ENCODE data around the gene ESRRG.

ESRRG gene

GRCh38 chr1:216702170-216702569 lies 21.1 kb downstream of the ESRRG start:
- DNase-seq = no peak

GRCh38 chr1:216700779-216701178 lies 22.4 kb downstream of the ESRRG start:
- no peak for DNase-seq

GRCh38 chr1:216691710-216692109 lies 31.5 kb downstream of the ESRRG start:
- DNase-seq = no peak

GRCh38 chr1:216690603-216691002 lies 32.6 kb downstream of the ESRRG start:
- no peak for DNase-seq

- DNase-seq = peak; percentile 81
These were observed 35.0 kb downstream of the ESRRG start for GRCh38 chr1:216688127-216688657.

- DNase-seq = peak; percentile 33
These were observed 36.1 kb downstream of the ESRRG start for GRCh38 chr1:216686860-216687766.

GRCh38 chr1:216682752-216683151 lies 40.5 kb downstream of the ESRRG start:
- DNase-seq = no peak

GRCh38 chr1:216679108-216679507 lies 44.1 kb downstream of the ESRRG start:
- DNase-seq = no peak

GRCh38 chr1:216670118-216670883 lies 52.9 kb downstream of the ESRRG start:
- peak; percentile 45 for DNase-seq

GRCh38 chr1:216666441-216666840 lies 56.8 kb downstream of the ESRRG start:
- no peak for DNase-seq

GRCh38 chr1:216665856-216666255 lies 57.4 kb downstream of the ESRRG start:
- DNase-seq = no peak

GRCh38 chr1:216665406-216665805 lies 57.8 kb downstream of the ESRRG start:
- DNase-seq = no peak

- DNase-seq = no peak
These were observed 60.5 kb downstream of the ESRRG start for GRCh38 chr1:216662681-216663080.

GRCh38 chr1:216660561-216660960 lies 62.7 kb downstream of the ESRRG start:
- no peak for DNase-seq

GRCh38 chr1:216653001-216653400 lies 70.2 kb downstream of the ESRRG start:
- DNase-seq = no peak

- no peak for DNase-seq
These were observed 71.3 kb downstream of the ESRRG start for GRCh38 chr1:216651826-216652418.

GRCh38 chr1:216643176-216643575 lies 80.1 kb downstream of the ESRRG start:
- no peak for DNase-seq

- DNase-seq = no peak
These were observed 81.4 kb downstream of the ESRRG start for GRCh38 chr1:216641669-216642460.

- DNase-seq = no peak
These were observed 83.1 kb downstream of the ESRRG start for GRCh38 chr1:216640100-216640499.

GRCh38 chr1:216632980-216633379 lies 90.2 kb downstream of the ESRRG start:
- peak; percentile 21 for DNase-seq

- DNase-seq = no peak
These were observed 92.7 kb downstream of the ESRRG start for GRCh38 chr1:216630532-216630931.

GRCh38 chr1:216627252-216627651 lies 96.0 kb downstream of the ESRRG start:
- no peak for DNase-seq
